Kidney tubule cell (primary cell): ENCODE results near the gene E2F2.

Experiments
- DNase-seq: peaks from one replicate; pipeline ENCODE4 v3.0.0-alpha.2; 2018; ENCODE audit warnings: low spot score

The E2F2 gene

DNA sequence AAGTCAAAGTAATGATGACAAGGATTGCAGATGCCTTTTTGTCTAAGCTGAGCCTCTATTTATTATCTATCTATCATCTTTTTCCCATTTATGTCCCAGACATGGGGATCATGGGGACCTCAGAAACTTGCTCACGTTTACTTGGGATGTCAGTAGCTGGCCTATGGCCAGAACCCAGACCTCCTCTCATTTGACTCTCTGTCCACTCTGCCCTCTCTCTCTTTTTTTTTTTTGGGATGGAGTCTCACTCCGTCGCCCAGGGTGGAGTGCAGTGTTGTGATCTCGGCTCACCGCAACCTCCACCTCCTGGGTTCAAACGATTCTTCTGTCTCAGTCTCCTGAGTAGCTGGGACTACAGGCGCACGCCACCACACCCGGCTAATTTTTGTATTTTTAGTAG lies 32.0 kb upstream of the E2F2 start:
- DNase-seq, result no peak

DNA sequence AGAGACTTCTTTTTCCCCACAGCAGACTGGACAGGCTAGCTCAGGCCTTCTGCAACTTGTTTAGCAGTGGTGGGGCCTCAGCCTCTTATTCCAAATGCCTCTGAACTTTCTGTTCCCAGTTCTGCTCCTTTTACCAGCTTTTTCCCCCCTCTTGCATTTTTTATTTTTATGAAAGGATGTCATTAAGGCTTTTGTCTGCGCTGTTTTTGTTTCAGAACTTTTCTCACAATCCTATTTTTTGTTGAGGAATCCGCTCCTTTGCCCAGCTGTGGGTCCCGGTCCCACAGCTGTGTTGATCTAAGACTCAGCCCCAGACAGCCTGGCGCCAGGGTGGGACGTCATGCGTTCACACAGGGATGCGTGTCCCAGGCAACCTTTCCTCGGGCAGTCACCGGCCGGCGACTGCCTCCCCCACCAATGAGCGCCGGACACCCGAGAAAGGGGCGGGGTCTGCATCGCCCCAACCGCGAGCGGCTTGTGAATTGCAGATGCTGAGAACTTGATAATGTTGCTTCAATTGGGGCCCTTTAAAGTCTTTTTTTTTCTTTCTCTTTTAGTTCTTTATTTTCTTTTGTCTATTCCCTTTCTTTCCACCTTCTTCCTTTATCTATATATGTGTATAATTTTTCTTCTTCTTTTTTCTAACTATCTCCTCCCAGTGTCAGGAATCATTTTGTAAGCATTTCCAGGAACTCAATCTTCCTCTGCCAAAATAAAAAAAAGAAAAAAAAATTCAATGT lies 31.3 kb upstream of the E2F2 start:
- DNase-seq, result peak; percentile 97

DNA sequence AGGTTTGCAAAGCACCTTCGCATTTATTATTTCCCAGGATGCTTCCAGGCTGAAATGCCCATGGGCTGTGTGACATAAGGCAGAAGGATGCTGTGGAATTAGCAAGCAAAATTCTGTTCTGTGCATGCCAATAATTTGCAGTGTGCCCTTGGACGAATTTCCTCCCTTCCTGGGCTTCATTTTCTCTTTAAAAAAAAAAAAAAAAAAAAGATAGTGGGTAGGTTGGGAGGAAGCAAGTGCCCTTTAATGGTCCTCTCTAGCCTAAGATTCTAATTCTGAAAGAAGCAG lies 30.7 kb upstream of the E2F2 start:
- no peak for DNase-seq

DNA sequence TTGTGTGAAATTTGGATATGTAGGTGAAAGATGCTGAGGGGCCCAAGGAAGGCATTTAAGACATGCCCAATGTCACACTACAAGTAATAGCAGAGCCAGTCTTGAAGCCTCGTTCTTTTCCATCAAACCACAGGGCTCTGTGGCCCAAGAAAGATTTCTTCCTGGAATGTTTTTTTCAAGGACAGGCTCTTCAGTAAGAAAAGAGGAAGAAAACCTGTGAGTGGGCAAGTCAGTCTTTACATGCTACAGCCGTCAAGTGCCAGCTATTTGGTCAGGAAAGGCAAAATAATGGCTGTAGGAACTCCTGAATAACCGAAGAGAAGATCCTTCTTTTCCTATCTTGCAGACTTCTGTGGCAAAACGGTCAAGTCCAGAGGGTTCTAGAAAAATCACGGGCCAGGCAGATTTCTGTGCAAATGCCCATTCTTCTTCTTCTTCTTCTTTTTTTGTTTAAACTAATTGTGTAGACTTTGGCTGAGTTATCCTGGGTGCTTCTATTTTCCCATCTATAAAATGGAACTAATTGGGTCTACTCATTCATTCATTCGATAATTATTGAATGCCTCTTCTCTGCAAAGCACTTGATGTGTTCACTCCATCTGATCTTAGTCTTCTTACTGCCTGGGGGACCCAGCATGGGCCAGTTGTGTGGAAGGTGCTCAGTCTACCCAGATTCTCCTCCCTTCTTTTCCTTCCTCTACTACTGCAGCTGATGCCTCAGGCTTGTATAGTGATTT lies 30.2 kb upstream of the E2F2 start:
- DNase-seq, result no peak

DNA sequence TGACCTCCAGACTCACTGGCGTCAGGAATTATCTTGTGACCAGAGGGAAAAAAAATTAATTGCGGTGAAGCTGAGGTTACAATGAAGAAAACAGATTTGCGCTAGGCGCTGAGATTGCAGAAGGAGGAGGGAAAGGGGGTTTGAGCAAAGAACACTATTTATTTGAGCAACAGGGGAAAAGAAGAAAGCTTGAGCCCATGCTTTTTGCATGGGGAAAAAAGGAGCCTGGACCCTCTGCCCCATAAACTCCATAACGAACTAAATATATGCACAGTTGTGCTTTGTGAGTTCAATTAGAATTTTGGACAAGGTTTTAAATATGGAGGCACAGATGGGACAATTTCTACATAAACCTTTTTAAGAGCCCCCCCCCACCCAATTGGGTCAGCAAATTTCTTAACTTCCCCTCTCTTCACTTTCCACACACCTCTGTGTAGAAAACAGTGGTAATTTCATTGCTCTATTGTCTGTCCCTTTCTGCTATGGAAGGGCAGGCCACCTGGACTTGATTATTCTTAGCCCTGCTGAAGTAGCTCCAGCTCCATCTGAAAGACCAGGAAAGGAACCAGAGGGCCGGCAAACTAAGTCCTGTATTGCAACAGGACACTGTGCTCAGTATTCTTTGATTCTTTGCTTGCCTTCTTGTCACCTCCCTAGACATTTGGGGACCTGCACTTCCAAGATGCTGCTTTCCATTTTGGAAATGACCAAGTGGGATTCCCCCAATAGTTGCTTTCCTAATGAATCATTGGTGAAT lies 29.1 kb upstream of the E2F2 start:
- DNase-seq, result no peak

DNA sequence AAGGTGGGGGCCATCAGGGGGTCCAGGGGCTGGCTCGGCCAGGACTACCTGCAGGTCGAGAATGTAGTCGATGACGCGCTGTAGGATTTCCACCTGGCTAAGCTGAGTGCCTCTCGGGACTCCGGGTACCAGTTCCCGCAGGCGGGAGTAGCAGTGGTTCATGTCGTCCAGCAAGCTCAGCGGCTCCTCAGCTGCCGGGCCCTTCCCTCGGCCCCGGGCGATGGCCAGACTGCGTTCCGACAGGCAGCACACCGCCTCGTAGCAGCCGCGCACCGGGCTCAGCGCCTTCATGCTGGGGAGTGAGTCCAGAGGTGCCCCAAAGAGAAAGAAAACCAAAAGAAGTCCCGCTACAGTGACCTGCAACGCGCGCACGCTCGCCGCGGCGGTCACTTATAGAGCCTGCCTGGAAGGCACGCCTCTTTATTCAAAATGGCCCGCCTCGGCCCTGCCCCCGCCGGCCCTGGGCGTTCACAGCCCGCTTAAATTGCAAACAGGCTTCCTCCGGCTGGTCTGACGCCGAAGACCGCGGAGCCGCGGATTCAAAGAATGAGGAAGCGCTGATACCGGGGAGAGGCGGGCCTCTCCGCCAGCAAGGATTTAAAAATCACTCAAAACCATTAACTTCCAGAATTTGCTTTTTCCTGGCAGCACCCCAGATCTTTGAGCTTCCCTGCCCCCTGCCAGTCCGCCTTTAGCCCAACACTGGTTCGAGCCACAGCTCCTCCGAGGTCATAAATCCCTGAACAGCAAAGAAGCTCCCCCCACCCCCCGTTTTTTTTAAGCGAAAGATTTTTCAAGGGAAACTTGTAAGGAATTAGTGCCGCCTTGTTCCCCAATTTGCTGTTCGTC lies 28.3 kb upstream of the E2F2 start, which contains the start of gene ID3:
ID3 (minus strand) TSS at position 366 of the 849 bp plus-strand sequence; CDS start at position 291, 75 bp downstream.
- peak; percentile 98 for DNase-seq

DNA sequence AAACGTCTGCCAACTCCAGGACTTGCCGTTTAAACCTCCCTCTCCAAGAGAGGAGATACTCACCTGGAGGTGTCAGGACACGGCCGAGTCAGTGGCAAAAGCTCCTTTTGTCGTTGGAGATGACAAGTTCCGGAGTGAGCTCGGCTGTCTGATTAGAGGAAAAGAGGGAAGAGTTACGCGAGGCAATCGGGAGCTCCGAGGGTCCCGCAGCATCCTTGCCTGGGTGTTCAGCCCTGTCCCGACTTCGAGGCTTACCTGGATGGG lies 27.8 kb upstream of the E2F2 start:
- DNase-seq, result no peak

DNA sequence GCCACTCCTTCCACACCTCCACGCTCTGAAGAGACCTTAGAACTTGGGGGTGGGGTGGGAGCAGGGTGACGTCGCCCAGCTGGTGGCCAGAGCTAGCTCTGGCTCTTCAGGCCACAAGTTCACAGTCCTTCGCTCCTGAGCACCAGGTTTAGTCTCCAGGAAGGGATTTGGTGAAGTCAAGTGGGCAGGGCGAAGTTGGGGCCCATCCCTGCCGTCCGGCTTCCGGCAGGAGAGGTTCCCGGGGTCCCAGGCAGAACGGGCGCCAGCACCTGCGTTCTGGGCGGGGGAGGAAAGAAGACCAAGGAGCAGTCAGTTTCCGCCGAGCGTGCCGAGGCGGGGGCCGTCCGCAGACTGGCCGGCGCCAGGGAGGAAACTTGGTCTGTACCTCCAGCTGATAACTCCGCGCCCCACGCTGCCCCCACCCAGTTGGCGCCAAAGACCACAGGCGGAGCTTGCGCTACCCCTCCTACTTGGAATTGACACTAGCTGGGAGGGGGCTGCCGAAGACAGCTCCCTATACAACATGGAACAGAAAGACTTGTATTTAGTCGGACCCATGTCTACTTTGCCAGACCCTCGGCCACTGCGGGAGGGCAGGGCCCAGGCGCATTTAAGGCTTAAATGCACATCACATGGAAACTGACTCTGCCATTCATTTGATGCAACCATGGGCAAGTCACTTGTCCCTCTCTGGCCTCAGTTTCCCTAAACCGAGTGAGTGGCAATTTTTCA lies 27.3 kb upstream of the E2F2 start:
- DNase-seq, result peak; percentile 86

DNA sequence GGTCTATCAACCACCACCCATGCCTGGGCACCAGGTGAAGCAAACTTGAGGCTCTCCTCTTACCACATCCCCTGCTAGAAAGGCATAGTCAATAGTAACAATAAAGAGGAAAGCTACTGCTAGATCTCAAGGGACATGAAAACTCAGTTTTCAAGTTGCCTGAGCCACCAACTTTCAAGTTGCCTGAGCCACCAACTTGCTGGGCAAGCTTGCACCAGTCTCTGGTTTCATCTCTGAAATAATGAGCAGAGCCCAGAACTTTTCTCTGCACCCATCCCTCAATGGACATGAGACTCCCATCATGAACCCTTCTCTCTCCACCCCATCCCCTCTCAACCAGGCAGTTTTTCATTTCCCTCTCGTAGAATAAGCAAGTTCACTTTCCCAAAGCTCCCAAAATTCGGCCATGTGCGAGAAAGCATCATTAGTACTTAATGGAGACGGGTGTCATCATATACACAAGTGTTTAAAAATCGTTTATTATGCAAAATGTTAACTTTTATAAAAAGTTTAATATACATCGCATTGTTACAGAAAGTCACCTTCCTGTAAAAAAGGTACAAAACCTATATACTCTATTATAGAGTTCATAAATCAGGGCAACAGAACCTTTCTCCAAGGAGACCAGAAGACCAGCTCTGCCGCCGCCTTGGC lies 26.6 kb upstream of the E2F2 start:
- peak; percentile 9 for DNase-seq

DNA sequence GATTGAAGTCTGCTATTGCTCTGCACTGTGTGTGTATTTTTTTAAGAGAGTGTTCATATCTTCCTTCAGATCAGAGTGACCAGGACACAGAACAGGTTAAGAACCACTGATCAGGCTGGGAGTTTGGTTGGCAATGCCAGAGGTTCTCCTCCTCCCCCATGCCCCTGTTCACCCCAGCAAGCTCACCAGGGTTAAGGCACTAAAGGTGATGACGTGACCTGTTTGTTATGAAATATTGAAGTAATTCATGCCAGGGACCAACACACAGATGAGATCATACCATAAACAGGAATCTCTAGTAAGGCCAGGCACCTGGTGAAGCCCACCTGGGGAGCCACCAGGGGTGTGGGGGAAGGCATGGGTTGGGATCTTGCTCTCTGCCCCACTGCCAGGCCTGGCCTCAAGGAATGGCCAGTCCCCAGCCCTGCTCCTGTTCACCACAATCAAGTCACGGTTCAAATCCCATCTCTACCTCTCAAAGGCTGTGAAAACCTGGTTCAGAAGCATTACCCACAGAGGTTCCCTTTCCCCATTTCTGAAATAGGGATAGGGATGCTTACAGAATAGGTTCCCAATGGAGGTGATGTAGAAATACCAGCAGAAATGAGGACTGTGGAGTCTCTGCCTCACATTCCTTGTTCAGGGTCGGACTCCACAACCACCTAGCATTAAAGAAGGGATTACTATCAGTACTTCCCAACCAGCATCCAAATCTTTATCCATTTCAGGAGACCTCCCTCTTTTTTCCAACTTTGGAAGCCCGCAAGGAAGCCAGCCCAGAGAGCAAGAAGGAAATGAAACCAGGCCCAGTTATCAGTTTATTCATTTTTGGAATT lies 25.8 kb upstream of the E2F2 start:
- DNase-seq, result peak; percentile 76

DNA sequence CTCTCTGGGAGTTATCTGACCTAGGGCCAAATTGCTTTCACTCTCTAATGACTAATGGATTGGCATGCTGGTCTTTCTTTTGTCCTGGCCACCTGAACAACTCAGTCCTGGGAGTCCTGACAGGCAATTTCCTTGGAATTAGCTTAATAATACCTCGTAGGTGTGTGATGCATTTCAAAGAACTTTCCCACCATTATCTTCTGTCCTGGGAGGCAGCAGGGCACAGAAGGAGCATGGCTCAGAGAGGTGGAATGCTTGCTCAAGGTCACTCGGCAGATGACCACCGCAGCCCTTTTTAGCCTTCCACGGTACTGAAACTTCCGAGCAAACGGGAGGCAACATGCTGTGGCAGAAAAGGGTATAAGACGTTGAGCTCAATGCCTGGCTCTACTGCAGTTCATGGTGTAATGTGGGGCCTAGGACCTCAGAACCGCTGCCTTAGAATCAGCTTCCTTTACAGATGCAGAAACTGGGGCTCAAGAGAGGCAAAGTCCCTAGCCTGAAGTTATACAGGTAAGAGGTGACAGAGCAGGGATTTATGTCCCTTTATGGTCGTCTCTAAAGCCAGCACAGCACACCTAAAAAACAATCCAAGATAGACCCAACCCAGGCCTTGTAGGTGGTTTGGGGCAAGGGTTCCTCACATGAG lies 25.1 kb upstream of the E2F2 start:
- peak; percentile 95 for DNase-seq

DNA sequence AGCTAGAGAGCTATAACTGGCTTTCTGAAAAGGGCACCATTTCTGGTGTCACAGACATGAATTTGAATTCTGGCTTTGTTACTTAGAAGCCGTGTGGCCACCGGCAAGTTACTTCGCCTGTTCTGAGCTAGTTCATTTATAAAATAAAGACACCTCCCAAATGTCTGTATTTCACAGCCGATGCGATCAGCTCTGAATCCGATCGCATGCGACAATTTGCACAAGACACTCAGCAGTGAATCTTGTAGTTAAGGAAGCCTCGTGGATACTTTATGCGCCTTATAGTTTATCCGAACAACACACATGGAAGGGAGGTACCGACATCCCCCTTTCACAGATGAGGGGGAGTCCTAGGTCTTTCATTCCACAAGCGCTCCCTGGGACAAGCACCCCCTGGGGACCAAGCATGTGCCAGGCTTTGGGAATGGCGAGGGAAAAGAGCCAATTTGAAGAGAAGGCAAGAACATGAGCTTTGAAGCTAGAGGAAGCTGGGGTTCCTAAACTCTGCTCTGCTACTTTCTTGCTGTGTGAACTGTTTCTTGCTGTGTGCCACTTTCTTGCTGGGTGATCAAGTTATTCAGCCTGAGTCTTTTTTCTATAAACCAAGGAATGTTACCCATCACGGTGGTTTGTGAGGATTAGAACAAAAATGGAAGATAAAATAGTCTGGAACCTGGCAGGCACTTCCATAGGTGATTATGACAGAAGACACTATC lies 24.4 kb upstream of the E2F2 start:
- DNase-seq, result no peak

DNA sequence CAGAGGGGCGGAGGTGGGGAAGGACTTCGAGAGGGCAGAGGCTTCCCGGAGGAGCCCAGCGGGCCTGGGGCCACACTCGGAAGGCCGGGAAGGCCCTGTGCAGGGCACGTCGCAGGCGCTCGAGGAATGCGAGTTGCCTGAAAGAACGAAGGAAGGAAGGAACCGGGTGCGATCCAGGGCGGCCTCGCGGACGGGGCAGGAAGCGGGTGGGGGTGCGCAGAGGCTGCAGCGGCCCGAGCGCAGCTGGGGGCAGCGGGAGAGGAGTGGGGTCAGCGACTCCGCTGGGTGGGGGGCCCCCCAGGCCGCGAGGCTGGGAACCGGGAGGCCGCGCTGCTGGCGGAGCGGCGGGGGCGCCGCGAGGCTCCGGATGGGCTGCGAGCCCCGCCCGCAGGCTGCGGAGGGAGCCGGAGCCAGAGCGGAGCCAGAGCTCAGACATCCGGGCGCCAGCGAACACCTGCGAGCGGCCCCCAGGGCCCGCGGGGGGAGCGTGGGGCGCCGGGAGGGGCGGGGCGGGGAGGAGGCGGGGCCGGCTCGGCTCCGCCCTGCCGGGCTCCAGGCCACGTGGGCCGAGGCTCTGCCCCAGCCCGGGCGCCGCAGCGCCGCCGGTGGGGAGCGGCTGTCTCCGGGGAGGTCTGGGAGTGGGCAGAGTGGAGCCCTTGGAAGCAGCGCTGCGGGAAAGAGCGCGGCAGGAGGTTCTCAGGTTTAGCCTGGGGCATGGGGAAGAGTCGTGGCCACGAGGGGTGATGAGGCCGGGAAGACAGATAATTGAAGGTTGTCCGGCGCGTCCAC lies 23.6 kb upstream of the E2F2 start:
- peak; percentile 93 for DNase-seq

DNA sequence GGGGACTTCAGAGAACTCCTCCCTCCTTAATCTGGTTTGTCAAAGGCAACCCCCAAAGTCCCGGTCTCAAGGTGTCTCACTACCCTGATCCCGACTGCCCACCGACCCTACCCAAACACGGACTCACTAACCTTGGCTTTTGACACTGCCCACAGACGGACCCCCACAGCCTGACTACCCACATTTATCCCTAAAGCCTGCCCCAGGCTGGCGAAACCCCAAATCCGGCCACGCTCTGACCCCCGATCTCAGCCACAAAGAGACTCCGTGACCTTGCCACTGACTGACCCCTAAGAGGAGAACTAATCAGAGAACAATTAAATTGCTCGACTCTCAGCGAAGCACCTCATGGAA lies 23.1 kb upstream of the E2F2 start:
- no peak for DNase-seq

DNA sequence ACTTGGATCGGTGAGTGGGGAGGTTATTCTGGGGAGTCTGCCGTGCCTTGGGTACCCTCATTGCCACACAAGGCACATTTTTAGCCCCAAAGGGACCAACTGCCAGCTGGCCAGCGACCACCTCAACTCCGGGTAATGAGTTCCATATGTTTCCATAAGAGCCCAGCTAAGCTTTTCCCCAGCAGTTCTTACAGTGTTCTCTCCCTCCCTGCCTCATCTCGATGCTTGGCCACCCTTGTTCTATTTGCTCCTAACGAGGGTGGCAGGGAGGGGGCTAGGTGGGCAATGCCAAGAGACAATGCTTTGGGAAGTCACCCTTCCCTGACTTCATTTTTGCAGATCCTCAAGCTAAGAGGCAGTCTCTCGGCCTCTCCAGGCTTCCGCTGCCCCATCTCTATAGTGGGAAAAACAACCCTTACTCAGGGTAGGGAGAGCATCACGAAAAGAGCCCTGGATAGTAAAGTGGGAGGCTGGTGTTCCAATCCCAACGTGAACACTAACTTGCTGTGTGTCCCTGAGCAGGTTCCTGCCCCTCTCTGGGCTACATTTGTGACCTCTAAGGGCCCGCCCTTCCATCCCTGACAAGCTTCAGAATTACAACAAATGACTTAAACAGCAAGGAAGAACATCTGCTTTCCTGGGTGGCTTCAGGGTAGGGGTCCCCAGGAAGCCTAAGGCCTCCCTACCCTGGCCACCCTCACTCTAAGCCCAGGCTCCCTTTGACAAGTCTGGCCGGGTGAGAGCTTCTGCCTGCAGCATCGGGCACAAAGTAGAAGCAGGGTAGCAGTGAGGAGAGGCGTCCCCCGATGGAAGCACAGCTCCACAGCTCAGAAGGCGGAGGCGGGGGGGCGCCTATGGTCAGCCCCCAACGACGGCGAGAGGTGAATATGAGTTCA lies 22.4 kb upstream of the E2F2 start:
- no peak for DNase-seq

DNA sequence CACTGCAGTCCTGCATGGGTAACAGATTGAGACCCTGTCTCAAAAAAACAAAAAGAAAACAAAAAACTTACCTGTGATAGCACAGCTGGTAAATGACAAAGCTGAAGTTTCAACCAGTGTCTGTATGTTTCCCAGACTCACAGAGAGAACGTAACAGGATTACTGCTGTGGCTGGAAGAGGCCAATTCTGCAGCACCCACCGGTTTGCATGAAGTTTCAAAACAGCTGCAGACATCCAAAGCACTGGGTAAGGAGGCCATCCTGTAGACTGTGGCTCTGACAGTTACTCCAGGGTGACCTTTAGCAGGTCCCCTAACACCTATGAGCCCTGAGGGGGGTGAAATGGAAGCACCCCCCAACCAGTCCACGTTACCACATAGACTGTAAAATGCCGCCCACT lies 20.8 kb upstream of the E2F2 start:
- no peak for DNase-seq

DNA sequence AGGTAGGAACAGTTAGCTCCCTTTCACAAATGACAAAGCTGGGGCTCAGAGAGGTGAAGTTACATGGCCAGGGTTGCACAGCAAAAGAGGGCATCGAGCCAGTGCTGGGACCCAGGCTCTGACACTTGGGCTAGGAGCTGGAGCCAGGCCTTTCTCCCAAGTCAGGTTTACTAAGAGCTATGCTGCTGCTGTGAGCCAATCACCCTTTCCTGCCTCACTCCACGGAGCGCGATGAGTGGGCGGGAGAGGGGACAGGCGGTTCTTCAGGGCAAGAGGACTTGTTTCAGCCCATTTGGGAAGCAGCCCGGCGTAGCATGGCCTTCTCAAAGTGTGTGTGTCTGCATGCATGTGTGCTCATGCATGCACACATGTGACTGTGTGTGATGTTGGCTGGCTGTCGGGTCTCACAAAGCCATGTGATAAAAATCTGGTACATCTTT lies 17.7 kb upstream of the E2F2 start:
- DNase-seq, result peak; percentile 52
